H1 (cell line): Measurements from ENCODE around the gene TSHR. TPM values are rescaled to one million over a fixed set of nuclear protein-coding genes. Genes with fewer than 3 reads are reported as not detected.

ENCODE experiments used
- CTCF ChIA-PET: fragments of 300-600 bp; sonication (Branson Sonifier 250); formaldehyde crosslinking; loops from one replicate; lab custom pipeline; 2021; ENCODE audit not compliant: partially characterized antibody; lab: Charles Lee
- POLR2A ChIA-PET: fragments of 300-600 bp; sonication (Branson Sonifier 250); formaldehyde crosslinking; loops from one replicate; lab custom pipeline; 2021; ENCODE audit warnings: inconsistent platforms; ENCODE audit not compliant: partially characterized antibody; lab: Charles Lee
- DNase-seq, 2 experiments: peaks; one replicate each; pipeline versions ENCODE4 v3.0.0 to v3.0.0-alpha.2; 2010 to 2022; ENCODE audit warnings: low spot score in 2 of 2, low read depth in 1 of 2, mixed read lengths in 1 of 2
- FAIRE-seq: peaks from 2 replicates; lab custom pipeline; 2011; peaks lifted over from hg19 to GRCh38; lab: Jason Lieb, UNC
- H2AFZ ChIP-seq: 2 replicates; pipeline ENCODE4 v1.8.1; 2012; ENCODE audit warnings: low read length, inconsistent platforms
- H2AK5ac ChIP-seq: 2 replicates; pipeline ENCODE4 v1.6.1; 2013; ENCODE audit warnings: low read depth, low read length
- H2BK120ac ChIP-seq: replicated peaks from 2 replicates; pipeline ENCODE3; 2013; ENCODE audit warnings: low read depth, low read length, inconsistent platforms
- H2BK12ac ChIP-seq: 2 replicates; pipeline ENCODE4 v1.6.1; 2013; ENCODE audit warnings: low read depth, low read length
- H2BK15ac ChIP-seq: 2 replicates; pipeline ENCODE4 v1.6.1; 2013; ENCODE audit warnings: low read length
- H2BK20ac ChIP-seq: 2 replicates; pipeline ENCODE4 v1.6.1; 2013; ENCODE audit warnings: low read length
- H2BK5ac ChIP-seq: 2 replicates; pipeline ENCODE4 v1.6.1; 2013; ENCODE audit warnings: low read depth, low read length
- H3K14ac ChIP-seq: 2 replicates; pipeline ENCODE4 v1.6.1; 2013; ENCODE audit warnings: inconsistent platforms; ENCODE audit not compliant: insufficient read length
- H3K18ac ChIP-seq: 2 replicates; pipeline ENCODE4 v1.6.1; 2013; ENCODE audit warnings: low read length; ENCODE audit errors: extremely low read depth
- H3K23ac ChIP-seq: 2 replicates; pipeline ENCODE4 v1.6.1; 2013; ENCODE audit warnings: inconsistent platforms; ENCODE audit not compliant: insufficient read length
- H3K23me2 ChIP-seq: 2 replicates; pipeline ENCODE4 v1.6.1; 2013; ENCODE audit warnings: low read depth, low read length
- H3K27ac ChIP-seq: 2 replicates; pipeline ENCODE4 v1.6.1; 2011; ENCODE audit warnings: low read depth, low read length, inconsistent platforms
- H3K27me3 ChIP-seq, 4 experiments: replicated peaks in 1 of 4; 1 replicate in 1 of 4; 2 replicates in 3 of 4; pipeline versions ENCODE4 v1.6.1 to v1.8.1; 2011 to 2013; ENCODE audit warnings: low read length in 3 of 4, mild to moderate bottlenecking in 3 of 4, inconsistent platforms in 2 of 4, mixed read lengths in 2 of 4, moderate library complexity in 1 of 4; ENCODE audit not compliant: control insufficient read depth in 3 of 4, insufficient read depth in 3 of 4; ENCODE audit errors: extremely low read depth in 1 of 4
- H3K36me3 ChIP-seq, 4 experiments: 2 replicates each; pipeline versions ENCODE4 v1.6.1 to v1.8.1; 2011 to 2013; ENCODE audit warnings: mild to moderate bottlenecking in 4 of 4, low read length in 3 of 4, moderate library complexity in 2 of 4, control low read depth in 1 of 4, inconsistent platforms in 1 of 4; ENCODE audit not compliant: insufficient read depth in 4 of 4, control insufficient read depth in 2 of 4
- H3K4ac ChIP-seq: replicated peaks from 2 replicates; pipeline ENCODE3; 2013; ENCODE audit warnings: low read length, low read depth, mixed read lengths, inconsistent platforms; ENCODE audit not compliant: insufficient read length
- H3K4me1 ChIP-seq, 4 experiments: replicated peaks in 1 of 4; 1 replicate in 1 of 4; 2 replicates in 3 of 4; pipeline versions ENCODE4 v1.6.1 to v1.8.1; 2011 to 2013; ENCODE audit warnings: low read length in 3 of 4, inconsistent platforms in 2 of 4, mixed read lengths in 1 of 4; ENCODE audit not compliant: insufficient read depth in 4 of 4, control insufficient read depth in 3 of 4
- H3K4me2 ChIP-seq, 2 experiments: 2 replicates each; pipeline versions ENCODE4 v1.6.1 to v1.8.1; 2011 to 2013; ENCODE audit warnings: low read depth in 2 of 2, low read length in 2 of 2, control low read depth in 1 of 2, inconsistent platforms in 1 of 2, mild to moderate bottlenecking in 1 of 2; ENCODE audit not compliant: insufficient read depth in 1 of 2
- H3K4me3 ChIP-seq, 4 experiments: fragments of 200-600, 300-600 bp in 1 of 4; sonication (generic), shearing (Covaris generic), sonication (Bioruptor Twin) in 1 of 4; 2 replicates each; pipeline versions ENCODE4 v1.5.1 to v1.8.1; 2011 to 2016; ENCODE audit warnings: low read length in 4 of 4, low read depth in 3 of 4, control low read depth in 2 of 4, inconsistent platforms in 2 of 4, mild to moderate bottlenecking in 2 of 4, mixed read lengths in 1 of 4, moderate library complexity in 1 of 4; ENCODE audit not compliant: insufficient read depth in 2 of 4; ENCODE audit errors: extremely low read depth in 1 of 4
- H3K56ac ChIP-seq: replicated peaks from 2 replicates; pipeline ENCODE3; 2013; ENCODE audit warnings: low read depth, mild to moderate bottlenecking, mixed read lengths, low read length, inconsistent platforms; ENCODE audit not compliant: insufficient read length
- H3K79me1 ChIP-seq: 2 replicates; pipeline ENCODE4 v1.6.1; 2013; ENCODE audit warnings: low read depth, low read length, control low read depth
- H3K79me2 ChIP-seq, 2 experiments: 2 replicates each; pipeline versions ENCODE4 v1.6.1 to v1.8.1; 2012 to 2013; ENCODE audit warnings: low read length in 2 of 2, mild to moderate bottlenecking in 2 of 2, inconsistent platforms in 1 of 2; ENCODE audit not compliant: insufficient read depth in 2 of 2, control insufficient read depth in 1 of 2
- H3K9ac ChIP-seq, 4 experiments: replicated peaks in 1 of 4; 1 replicate in 1 of 4; 2 replicates in 3 of 4; pipeline versions ENCODE4 v1.6.1 to v1.8.1; 2011 to 2013; ENCODE audit warnings: low read depth in 3 of 4, low read length in 3 of 4, control low read depth in 2 of 4, mild to moderate bottlenecking in 2 of 4, moderate library complexity in 2 of 4, inconsistent platforms in 1 of 4; ENCODE audit errors: extremely low read depth in 1 of 4
- H3K9me3 ChIP-seq, 2 experiments: 2 replicates each; pipeline versions ENCODE4 v1.6.1 to v1.8.1; 2012 to 2013; ENCODE audit warnings: mild to moderate bottlenecking in 2 of 2, moderate library complexity in 2 of 2, control low read depth in 1 of 2, inconsistent platforms in 1 of 2, low read depth in 1 of 2, low read length in 1 of 2, mixed read lengths in 1 of 2; ENCODE audit not compliant: insufficient read depth in 2 of 2
- H4K20me1 ChIP-seq, 2 experiments: replicated peaks in 1 of 2; 2 replicates each; pipeline versions ENCODE3 to v1.8.1; 2011 to 2013; ENCODE audit warnings: inconsistent platforms in 2 of 2, low read length in 2 of 2, mild to moderate bottlenecking in 1 of 2; ENCODE audit not compliant: insufficient read depth in 2 of 2, control insufficient read depth in 1 of 2
- H4K5ac ChIP-seq: 2 replicates; pipeline ENCODE4 v1.6.1; 2013; ENCODE audit warnings: low read length, low read depth, mixed read lengths, inconsistent platforms; ENCODE audit not compliant: insufficient read length
- H4K8ac ChIP-seq: 2 replicates; pipeline ENCODE4 v1.8.0; 2013; ENCODE audit warnings: mild to moderate bottlenecking, moderate library complexity, low read length, inconsistent platforms; ENCODE audit not compliant: insufficient read depth; ENCODE audit errors: extremely low read depth
- H4K91ac ChIP-seq: replicated peaks from 2 replicates; pipeline ENCODE3; 2013; ENCODE audit warnings: low read length, mixed read lengths, inconsistent platforms; ENCODE audit not compliant: insufficient read length
- CREB1 ChIP-seq: IDR thresholded peaks from 2 replicates; pipeline ENCODE4 v1.6.1; 2012; ENCODE audit warnings: inconsistent platforms
- EZH2 ChIP-seq: fragments of 200-600 bp; sonication (generic); IDR thresholded peaks from 2 replicates; pipeline ENCODE4 v1.7.1; 2012; ENCODE audit warnings: low read depth, mild to moderate bottlenecking, moderate library complexity, low read length, inconsistent platforms; ENCODE audit not compliant: severe bottlenecking
- GTF2F1 ChIP-seq: IDR thresholded peaks from 2 replicates; pipeline ENCODE4 v1.6.1; 2012; ENCODE audit warnings: low read depth, low read length, improper control_type of control experiment, borderline replicate concordance
- HDAC6 ChIP-seq: IDR thresholded peaks from one replicate; pipeline ENCODE4 v1.7.1; 2012; ENCODE audit warnings: low read depth, mild to moderate bottlenecking, inconsistent platforms, low read length, moderate library complexity
- MAX ChIP-seq: IDR thresholded peaks from 2 replicates; pipeline ENCODE4 v1.6.1; 2012; ENCODE audit warnings: inconsistent platforms
- SIX5 ChIP-seq: IDR thresholded peaks from 2 replicates; pipeline ENCODE4 v1.6.1; 2011; ENCODE audit warnings: mild to moderate bottlenecking, low read depth, low read length
- SP1 ChIP-seq: IDR thresholded peaks from 2 replicates; pipeline ENCODE4 v1.6.1; 2011; ENCODE audit warnings: low read depth, low read length
- SP4 ChIP-seq: IDR thresholded peaks from 2 replicates; pipeline ENCODE4 v1.6.1; 2012; ENCODE audit warnings: low read length, inconsistent platforms
- SUZ12 ChIP-seq: fragments of 200-600 bp; sonication (generic); IDR thresholded peaks from 2 replicates; pipeline ENCODE4 v1.6.1; 2012; ENCODE audit warnings: mild to moderate bottlenecking, inconsistent platforms, low read length, moderate library complexity, mixed read lengths
- USF2 ChIP-seq: IDR thresholded peaks from 2 replicates; pipeline ENCODE4 v1.6.1; 2011; ENCODE audit warnings: low read length, improper control_type of control experiment
- polyA plus RNA-seq, 7 experiments: library from polyadenylated mRNA; depleted of rRNA in 3 of 7; stranded (reverse) in 5 of 7; unstranded in 2 of 7; fragments of >200 nt in 5 of 7; fragments of 200-250 nt in 2 of 7; gene quantifications; 1 replicate in 5 of 7; 2 replicates in 1 of 7; 4 replicates in 1 of 7; pipeline versions ENCODE4 v1.2.1 to v1.2.3, GENCODE V29; 2011 to 2013; ENCODE audit warnings: missing spikeins in 2 of 7, mixed read lengths in 2 of 7
- total RNA-seq: library from RNA; stranded (reverse); fragmentation: NEBNext Ultra II Directional; extraction: Animal tissue kit (Norgen Biotek cat#: 25700); gene quantifications from 2 replicates; pipeline ENCODE4 v1.2.1, GENCODE V29; 2021

The TSHR gene
- total and polyA plus RNA-seq, 2 of the 8 experiments (the other 6 are each of a cell fraction or from before 2014, with no cell fraction given): 0.27 TPM; not detected in 1

- H3K9me3 ChIP-seq: no peaks in the 10 kb centered on the region; a peak in 1 of 4 replicates
- H4K20me1 ChIP-seq: no peaks in the 10 kb centered on the region
- no peak overlapping the region for H3K4me3 ChIP-seq
- H3K23me2 ChIP-seq: peaks cover 1% of the 10 kb centered on the region; the same call in 1 of the 2 replicates
- H2BK12ac ChIP-seq: no peak overlapping the region
- H4K8ac ChIP-seq: no peak overlapping the region
- no peak for FAIRE-seq
- H2BK20ac ChIP-seq: no peak overlapping the region
- H3K36me3 ChIP-seq: no peaks in the 10 kb centered on the region
- no peak overlapping the region for H3K27ac ChIP-seq
- no peak overlapping the region for H3K9ac ChIP-seq
- no peak overlapping the region for H3K4me2 ChIP-seq
- no peak overlapping the region for H4K91ac ChIP-seq
- no peak for DNase-seq
- TF ChIP-seq SP1 (no peak), SUZ12 (no peak), MAX (no peak), EZH2 (no peak), GTF2F1 (no peak), USF2 (no peak), SIX5 (no peak), SP4 (no peak), HDAC6 (no peak), CREB1 (no peak)
- H3K79me2 ChIP-seq: no peaks in the 10 kb centered on the region
- ChIA-PET CTCF (no interaction called here), POLR2A (no interaction called here)
- no peak overlapping the region for H3K23ac ChIP-seq
- H2AFZ ChIP-seq: no peak overlapping the region
- no peak overlapping the region for H2BK15ac ChIP-seq
- no peaks in the 10 kb centered on the region for H3K79me1 ChIP-seq
- no peak overlapping the region for H3K18ac ChIP-seq
- no peak overlapping the region for H3K14ac ChIP-seq
- H4K5ac ChIP-seq: no peak overlapping the region
- no peaks in the 10 kb centered on the region for H3K4me1 ChIP-seq
- H3K4ac ChIP-seq: no peak overlapping the region
- H2AK5ac ChIP-seq: no peak overlapping the region
- no peak overlapping the region for H2BK5ac ChIP-seq
- no peak overlapping the region for H3K56ac ChIP-seq
- no peaks in the 10 kb centered on the region for H3K27me3 ChIP-seq
- H2BK120ac ChIP-seq: no peak overlapping the region
Observed at GRCh38 chr14:81123811-81124210, 168.4 kb downstream of the TSHR start.
